Stimulated activated CD8-positive, alpha-beta memory T cell treated with anti-CD3 and anti-CD28 coated beads, Interleukin-12 subunit alpha, Interleukin-12 subunit beta, amount 100 ng/mL, for 24 hours (primary cell): ENCODE measurements around the gene IRF6.

ENCODE experiments used
- DNase-seq: peaks from one replicate; pipeline ENCODE4 v3.0.0-alpha.2; 2020; ENCODE audit errors: extremely low read depth

IRF6 gene

DNA sequence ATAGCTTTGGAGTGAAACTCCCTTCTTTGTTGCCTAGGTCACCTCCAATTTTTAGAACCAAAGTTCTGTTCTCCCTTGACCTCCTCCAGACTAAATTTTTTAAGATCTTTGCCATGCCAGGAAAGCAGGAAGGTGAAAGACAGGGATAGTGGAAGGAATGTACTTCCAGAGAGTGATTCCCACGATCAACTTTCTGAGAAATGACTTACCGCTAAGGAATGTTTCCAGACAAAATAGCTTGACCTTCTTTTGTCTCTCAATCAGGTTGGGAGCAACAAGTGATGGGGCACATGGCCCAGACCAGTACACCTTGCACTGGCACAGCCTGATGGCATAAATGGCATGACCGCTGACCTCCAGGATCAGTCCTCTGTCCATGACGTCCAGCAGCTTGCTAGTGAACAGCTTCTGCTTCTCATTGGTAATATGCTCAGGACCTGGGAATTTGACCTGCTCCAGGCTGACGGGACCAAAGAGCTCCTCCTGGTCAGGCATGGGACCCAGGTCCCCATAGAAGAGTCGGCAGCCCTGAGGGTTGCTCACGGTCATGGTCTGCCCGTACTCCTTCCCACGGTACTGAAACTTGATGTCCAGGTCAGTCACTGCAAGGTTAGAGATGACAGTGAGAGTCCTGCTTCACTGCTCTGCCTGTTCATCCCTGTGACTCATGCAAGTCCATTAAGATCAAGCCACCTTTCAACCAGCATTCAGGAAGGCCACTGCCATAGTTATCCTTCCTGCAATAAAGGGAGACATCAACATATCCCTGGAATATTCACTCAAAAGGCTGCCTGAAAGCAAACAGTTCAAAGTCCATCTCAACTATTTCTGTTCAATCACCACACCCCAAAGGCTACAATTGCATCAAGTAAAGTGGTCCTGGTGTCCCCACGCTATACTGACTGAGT is 15.4 kb downstream of the IRF6 start:
- no peak for DNase-seq

- no peak for DNase-seq
These were observed 16.7 kb downstream of the IRF6 start for GRCh38 chr1:209789245-209789644.

- no peak for DNase-seq
These were observed 18.4 kb downstream of the IRF6 start for GRCh38 chr1:209787551-209787950.

DNA sequence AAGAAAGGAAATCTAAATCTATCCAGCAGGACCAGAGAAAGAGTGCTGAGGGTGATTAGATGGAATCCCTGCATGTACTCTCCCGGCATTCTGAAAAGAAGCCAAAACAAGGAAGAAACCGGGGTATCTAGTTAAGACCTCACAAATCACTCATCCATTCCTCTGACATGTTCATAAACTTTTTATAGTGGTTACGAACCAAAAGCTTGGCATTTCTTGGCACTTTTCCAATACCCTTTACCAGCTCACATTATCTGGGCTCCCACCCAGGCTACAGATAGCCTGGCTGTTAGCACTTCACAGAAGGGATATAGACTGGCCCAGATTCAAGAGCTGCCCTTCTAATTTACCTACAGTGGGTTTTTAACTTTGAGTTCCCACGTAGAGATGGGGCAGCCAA is 19.8 kb downstream of the IRF6 start:
- DNase-seq = no peak

GRCh38 chr1:209785592-209785991 is 20.4 kb downstream of the IRF6 start:
- no peak for DNase-seq

DNA sequence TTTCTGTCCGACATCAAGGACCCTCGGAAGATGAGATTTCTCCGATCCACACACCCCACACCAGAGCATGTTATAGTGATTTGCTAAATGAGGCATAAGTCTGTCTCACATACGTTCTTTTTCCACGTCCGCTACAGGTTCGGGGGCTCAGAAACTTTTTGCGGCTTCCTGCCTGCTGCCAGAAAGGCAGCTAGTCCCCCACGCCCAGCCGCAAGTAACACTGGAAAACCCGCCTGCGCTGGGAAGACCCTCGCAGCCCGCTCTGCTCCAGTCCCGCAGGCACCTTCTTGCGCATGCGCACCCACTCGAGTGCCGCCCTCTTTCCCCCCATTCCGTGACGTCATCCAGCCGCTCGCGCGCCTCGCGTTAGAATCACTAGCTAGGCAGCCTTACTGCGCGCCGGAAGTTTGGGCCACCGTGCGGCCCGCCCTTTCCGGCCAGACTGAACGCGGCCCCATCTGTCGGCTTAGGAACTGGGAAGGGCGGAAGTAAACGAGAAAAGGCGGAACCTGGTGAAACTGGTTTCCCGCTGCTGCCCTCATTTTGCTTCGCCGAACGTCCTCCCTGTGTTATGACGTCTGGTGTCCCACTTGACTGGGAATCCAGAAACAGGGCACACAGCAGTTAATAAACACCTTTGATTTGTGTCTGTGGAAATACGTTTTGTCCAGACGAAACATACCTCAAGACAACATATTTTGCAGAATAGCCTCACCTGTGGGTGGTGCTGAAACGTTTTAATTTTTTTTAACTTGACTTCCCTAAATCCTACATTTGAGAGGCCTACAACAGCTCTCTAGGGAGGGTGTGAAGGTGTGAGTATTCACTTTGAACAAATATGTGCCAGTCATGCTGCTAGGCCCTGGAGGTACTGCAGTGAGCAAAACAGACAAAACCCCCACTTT is 21.4 kb downstream of the IRF6 start, which contains the start of gene C1orf74:
Gene C1orf74 (minus strand): TSS at position 295 of the 905 bp plus-strand sequence. CDS start 925 bp downstream, outside the sequence.
- peak; percentile 98 for DNase-seq

DNA sequence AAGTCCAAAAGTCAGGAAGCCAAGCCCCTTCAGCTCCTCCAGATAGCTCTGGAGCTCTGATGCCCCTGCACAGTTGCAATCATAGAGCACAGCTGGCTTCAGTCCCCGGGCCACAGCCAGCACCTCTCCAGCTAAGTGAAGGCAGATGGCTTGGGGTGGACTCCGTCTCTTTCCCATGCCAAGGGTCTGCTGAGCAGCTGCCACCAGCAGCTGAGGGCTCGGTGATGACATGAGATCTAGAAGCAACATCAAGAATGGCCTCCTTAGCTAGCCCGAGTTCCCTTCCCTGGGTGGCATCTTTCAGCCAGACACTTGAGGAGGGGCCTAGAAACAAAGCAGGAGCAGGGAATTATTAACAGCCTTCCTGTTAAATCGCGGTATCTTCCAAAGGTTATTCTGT is 22.6 kb downstream of the IRF6 start:
- no peak for DNase-seq

GRCh38 chr1:209780268-209780667 is 25.7 kb downstream of the IRF6 start:
- DNase-seq = no peak

DNA sequence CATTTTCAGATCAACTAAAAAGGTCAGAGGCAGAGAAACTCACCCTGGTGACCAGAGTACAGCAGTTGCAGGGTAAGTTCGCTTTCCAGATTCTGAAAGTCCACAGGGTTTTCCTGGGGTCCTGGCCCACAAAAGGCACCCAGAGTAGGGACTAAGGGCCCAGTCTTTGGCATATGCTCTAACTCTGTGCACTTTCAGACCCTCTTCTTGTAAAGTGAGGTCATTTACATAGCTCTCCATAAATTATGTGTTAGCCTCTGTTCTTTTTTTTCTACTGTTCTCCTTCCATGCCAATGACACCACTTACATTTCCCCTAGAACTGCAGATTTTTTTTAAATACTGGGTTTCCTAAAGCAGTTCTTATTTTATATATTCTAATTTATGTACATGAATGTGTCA is 27.8 kb downstream of the IRF6 start:
- DNase-seq = no peak

- DNase-seq = no peak
These were observed 28.4 kb downstream of the IRF6 start for GRCh38 chr1:209777587-209777986.

- DNase-seq = no peak
These were observed 30.3 kb downstream of the IRF6 start for GRCh38 chr1:209775678-209776077.

DNA sequence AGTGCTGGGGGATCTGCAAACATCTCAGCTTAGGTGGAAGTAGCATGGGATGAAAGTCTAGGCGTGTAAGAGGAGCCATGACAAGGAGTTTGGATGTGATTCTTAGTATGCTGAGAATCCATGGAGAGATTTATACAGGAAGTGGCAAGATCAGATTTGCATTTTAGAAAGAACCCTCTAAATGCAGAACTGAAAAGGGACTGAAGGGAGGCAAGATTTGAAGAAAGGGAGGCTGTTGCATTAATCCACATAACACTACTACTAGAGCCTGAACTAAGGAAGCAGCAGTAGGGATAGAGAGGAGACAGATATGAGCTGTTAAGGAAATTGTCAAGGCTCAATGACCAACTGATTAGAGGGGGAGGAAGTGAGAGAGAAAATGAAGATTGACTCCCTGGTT is 31.4 kb downstream of the IRF6 start:
- DNase-seq = no peak

- DNase-seq = no peak
These were observed 33.8 kb downstream of the IRF6 start for GRCh38 chr1:209772126-209772525.

DNA sequence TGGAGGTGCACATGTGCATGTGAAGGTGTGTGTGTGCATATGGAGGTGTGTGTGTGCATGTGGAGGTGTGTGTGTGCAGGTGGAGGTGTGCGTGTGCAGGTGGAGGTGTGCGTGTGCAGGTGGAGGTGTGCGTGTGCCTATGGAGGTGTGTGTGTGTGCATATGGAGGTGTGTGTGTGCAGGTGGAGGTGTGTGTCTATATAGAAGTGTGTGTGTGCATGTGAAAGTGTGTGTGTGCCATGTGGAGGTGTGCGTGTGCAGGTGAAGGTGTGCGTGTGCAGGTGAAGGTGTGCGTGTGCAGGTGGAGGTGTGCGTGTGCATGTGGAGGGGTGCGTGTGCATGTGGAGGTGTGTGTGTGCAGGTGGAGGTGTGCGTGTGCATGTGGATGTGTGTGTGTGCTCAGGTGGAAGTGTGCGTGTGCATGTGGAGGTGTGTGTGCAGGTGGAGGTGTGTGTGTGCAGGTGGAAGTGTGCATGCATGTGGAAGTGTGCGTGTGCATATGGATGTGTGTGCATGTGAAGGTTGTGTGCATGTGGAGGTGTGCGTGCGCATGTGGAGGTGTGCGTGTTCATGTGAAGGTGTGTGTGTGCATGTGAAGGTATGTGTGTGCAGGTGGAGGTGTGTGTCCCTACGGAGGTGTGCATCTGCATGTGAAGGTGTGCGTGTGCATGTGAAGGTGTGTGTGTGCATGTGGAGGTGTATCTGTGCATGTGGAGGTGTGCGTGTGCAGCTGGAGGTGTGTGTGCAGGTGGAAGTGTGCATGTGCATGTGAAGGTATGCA is 35.1 kb downstream of the IRF6 start:
- no peak for DNase-seq

- no peak for DNase-seq
These were observed 36.0 kb downstream of the IRF6 start for GRCh38 chr1:209769971-209770370.

DNA sequence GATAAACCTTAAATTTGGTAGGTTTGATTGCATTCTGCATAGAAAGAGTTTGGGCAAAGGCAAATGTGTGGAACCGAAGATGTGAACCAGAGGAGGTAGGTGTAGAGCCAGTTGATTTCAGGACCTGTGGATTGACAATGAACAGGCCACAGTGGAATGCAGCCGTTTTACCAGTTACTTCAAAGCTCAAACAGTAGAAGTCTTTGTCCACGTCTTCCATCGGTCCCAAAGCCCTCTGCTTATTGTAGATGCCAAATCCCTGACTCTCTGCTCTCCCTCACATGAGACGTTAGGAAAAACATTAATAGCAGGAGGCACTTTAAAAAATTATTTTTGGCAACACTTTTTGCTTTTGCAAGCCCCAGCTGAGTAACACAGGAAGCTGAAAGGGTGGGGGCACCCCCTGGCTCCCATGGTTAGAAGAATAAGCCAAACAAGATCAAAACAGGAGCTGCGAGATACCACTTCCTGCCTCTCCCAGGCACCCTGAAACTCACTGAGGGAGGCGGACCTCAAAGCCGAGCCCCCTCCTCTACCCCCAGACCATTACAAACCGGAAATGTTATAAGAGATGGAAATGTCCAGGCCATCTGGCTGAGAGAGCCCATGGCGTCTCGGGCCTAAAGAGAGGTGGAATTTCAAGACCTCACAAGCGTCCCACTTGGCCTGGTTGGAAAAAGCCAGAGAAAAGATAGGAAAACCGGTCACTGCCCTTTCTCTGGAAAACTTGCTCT is 36.6 kb downstream of the IRF6 start:
- peak; percentile 66 for DNase-seq

GRCh38 chr1:209768354-209768774 is 37.6 kb downstream of the IRF6 start:
- peak; percentile 65 for DNase-seq

- DNase-seq = no peak
These were observed 38.2 kb downstream of the IRF6 start for GRCh38 chr1:209767706-209768105.

GRCh38 chr1:209767096-209767495 is 38.8 kb downstream of the IRF6 start:
- DNase-seq = no peak

DNA sequence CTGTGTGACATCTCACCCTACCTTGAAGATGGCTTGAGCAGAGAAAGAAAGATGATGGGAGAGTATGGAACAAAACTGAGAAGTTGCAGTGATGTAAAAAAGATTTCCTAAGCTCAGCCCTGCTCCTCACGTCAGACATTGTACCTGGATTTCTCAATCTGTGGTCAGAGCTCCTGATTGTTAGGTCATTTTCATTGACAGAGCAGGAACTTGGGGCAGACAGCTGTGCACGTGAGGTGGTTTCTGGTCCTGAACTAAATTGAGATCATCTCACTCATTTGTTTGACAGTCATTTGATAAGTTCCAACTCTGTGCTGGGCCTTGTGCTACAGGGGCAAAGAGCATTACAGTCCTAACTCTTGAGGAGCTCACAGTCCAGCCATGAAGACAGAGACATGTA is 39.9 kb downstream of the IRF6 start:
- DNase-seq = no peak

DNA sequence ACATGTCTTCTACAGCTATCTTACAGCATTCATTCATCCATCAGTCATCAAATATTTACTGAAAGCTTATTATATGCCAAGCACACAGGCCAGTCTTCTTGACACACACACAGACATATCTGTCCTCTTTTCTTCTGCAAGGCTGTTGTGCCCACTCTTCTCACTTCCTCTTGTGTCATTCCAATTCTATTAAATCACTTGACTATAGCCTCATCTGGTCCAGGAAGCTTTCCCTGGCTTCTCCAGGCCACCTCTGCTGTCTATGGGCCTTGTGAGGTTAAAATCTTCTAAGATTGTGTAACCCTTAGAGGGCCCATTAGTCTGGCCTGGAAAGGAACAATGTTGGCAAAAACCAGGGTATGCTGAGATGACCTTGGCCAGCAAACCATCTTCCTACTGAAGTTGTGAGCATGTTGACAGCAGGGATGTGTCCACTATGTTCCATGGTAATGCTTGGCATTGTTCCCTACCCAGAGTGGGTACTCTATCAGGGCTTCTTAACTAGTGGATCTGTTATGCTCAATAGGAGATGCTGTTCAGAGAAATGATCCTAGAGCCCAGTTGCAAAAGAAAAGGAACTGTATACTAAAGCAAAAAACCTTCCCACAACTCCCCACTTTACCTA is 44.8 kb downstream of the IRF6 start:
- no peak for DNase-seq
